ENCODE data around the gene TNF.
A peak's percentile ranks its signal among the peaks of the same experiment; 100 is the strongest.

The TNF gene

DNA sequence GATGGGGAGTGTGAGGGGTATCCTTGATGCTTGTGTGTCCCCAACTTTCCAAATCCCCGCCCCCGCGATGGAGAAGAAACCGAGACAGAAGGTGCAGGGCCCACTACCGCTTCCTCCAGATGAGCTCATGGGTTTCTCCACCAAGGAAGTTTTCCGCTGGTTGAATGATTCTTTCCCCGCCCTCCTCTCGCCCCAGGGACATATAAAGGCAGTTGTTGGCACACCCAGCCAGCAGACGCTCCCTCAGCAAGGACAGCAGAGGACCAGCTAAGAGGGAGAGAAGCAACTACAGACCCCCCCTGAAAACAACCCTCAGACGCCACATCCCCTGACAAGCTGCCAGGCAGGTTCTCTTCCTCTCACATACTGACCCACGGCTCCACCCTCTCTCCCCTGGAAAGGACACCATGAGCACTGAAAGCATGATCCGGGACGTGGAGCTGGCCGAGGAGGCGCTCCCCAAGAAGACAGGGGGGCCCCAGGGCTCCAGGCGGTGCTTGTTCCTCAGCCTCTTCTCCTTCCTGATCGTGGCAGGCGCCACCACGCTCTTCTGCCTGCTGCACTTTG lies at the start of gene TNF:
TNF (plus strand) TSS at position 231 of the 567 bp plus-strand sequence; CDS start at position 408, 177 bp downstream.
- peak; percentile 66 to 90 (median 77) for DNase-seq (ENCODE audit: low read depth in 4 of 4, low spot score in 1 of 4)

DNA sequence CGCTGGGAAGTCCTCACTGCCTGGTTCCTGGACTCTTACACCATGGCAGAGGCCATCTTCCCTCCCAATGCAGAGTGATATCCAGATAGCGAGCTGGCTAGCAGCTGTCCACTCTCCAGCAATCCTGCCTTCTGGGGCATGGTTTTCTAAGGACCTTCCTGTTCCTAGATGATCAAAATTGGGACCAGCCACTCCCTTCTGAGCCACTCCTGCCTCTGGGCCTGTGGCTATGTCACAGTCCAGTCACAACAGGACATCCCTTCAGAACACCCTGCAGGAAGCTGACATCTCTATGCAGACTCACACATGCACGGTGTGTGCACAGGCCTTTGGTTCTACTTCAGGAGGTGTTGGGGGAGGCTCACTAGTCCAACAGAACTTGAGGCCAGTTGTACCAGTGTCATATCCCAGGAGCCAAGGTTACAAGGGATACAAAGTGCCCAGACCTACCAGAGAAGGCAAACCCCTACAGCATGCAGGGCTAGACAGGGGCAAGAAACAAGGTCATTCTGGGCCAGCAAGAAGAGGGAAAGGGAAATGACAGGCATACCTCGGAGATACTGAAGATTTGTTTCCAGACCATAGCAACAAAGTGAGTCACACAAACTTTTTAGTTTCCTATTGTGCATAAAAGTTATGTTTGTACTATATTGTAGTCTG lies 49.3 kb upstream of the TNF start:
- DNase-seq (ENCODE audit: low read depth in 4 of 4, low spot score in 1 of 4), result no peak

DNA sequence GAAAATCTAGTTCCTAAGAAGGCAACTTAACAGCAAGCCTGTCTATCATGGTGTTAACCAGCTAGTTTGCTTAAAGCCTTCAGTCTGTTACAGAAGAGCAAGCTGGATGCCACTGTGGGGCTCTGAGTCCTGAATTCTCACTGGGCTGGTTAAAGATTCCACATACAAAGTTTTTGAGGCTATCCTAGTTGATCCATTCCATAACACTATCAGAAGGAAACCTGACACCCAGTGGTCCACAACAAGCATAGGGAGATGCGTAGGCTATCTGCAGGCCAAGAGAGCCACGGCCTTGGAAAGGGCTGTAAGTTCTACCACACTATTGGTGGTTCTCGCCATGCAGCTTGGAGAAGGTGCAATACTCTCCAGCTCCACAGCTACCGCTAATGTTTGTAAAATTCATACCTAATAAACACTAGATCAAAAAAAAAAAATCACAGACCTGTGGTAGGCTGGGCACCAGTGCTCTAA lies 47.0 kb upstream of the TNF start:
- no peak for DNase-seq (ENCODE audit: low read depth in 4 of 4, low spot score in 1 of 4)

- no peak for DNase-seq (ENCODE audit: low read depth in 4 of 4, low spot score in 1 of 4)
Measured at GRCh38 chr6:31528821-31529328, 46.5 kb upstream of the TNF start, which contains the start of gene MCCD1. MCCD1 (plus strand) TSS chr6:31528962; CDS start chr6:31529015, 53 bp downstream.

DNA sequence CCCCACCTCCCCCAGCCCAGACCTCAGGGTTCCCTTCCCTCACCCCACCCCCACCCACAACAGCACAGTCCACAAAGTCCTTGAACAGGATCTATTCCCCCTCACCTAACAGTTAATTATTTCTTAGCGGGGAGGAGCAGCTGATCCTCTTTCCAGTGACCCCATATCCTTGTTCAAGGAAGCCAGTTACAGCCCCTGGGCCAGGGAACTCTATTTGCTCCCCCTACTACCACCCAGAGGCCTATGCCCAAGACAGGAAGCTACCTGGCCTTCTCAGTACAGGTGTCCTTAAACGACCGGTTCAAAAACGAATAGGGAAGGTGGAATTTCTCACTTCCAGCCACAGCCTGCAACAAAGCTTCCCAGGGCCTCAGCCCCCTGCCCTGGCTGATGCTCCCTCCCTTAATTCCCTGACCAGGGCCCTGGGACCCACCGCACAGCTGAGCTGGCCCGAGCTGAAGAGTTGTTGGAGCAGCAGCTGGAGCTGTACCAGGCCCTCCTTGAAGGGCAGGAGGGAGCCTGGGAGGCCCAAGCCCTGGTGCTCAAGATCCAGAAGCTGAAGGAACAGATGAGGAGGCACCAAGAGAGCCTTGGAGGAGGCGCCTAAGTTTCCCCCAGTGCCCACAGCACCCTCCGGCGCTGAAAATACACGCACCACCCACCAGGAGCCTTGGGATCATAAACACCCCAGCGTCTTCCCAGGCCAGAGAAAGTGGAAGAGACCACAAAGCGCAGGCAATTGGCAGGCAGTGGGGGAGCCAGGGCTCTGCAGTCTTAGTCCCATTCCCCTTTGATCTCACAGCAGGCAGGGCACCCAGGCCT lies 45.8 kb upstream of the TNF start:
- DNase-seq (ENCODE audit: low read depth in 4 of 4, low spot score in 1 of 4), result no peak

GRCh38 chr6:31530659-31531058 lies 44.7 kb upstream of the TNF start:
- DNase-seq (ENCODE audit: low read depth in 4 of 4, low spot score in 1 of 4), result no peak

- DNase-seq (ENCODE audit: low read depth in 4 of 4, low spot score in 1 of 4), result no peak
Measured at GRCh38 chr6:31531162-31531561, 44.2 kb upstream of the TNF start.

DNA sequence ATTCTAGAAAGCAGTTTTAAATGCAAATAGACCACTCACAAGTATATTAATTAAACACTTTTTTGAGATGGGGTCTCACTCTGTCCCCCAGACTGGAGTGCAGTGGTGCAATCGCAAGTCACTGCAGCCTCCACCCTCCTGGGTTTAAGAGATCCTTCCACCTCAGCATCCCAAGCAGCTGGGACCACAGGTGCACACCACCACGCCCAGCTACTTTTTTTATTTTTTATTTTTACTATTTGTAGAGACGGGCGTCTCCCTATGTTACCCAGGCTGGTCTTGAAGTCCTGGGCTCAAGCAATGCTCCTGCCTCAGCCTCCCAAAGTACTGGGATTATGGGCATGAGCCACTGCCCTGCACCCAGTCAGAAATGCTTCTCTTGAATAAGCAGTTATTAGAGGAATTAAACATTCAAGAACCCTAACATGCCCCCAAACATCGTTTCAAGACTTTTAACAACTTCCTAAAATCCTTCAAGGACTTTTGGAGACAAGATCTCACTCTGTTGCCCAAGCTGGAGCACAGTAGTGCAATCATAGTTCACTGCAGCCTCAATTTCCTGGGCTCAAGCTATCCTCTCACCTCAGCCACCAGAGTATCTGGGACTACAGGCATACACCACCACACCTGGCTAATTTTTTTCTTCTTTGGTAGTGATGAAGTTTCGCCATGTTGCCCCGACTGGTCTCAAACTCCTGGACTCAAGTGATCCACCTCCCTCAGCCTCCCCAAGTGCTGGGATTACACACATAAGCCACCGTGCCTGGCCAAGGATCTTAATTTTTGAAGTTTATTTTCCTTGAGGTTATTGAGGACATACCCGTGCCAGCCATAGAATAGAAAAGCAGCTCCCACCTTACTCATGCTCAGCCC lies 43.4 kb upstream of the TNF start:
- no peak for DNase-seq (ENCODE audit: low read depth in 4 of 4, low spot score in 1 of 4)

- DNase-seq (ENCODE audit: low read depth in 4 of 4, low spot score in 1 of 4), result no peak
Measured at GRCh38 chr6:31532644-31533454, 42.5 kb upstream of the TNF start.

- DNase-seq (ENCODE audit: low read depth in 4 of 4, low spot score in 1 of 4), result no peak
Measured at GRCh38 chr6:31533455-31533841, 41.9 kb upstream of the TNF start.

DNA sequence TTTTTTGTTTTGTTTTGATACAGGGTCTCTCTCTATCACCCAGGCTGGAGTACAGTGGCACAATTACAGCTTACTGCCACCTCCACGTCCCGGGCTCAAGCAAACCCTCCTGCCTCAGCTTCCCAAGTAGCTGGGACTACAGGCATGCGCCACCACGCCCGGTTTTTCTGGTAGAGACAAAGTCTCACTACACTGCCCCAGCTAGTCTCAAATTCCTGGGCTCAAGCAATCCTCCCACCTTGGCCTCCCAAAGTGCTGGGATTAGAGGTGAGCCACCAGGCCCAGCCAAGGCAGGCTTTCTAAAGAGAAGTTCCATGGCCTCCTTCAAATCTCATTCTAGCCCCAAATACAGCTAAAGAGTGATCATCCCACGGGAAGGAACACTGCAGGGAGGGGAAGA lies 41.4 kb upstream of the TNF start:
- no peak for DNase-seq (ENCODE audit: low read depth in 4 of 4, low spot score in 1 of 4)

GRCh38 chr6:31534521-31535040 lies 40.8 kb upstream of the TNF start:
- no peak for DNase-seq (ENCODE audit: low read depth in 4 of 4, low spot score in 1 of 4)

DNA sequence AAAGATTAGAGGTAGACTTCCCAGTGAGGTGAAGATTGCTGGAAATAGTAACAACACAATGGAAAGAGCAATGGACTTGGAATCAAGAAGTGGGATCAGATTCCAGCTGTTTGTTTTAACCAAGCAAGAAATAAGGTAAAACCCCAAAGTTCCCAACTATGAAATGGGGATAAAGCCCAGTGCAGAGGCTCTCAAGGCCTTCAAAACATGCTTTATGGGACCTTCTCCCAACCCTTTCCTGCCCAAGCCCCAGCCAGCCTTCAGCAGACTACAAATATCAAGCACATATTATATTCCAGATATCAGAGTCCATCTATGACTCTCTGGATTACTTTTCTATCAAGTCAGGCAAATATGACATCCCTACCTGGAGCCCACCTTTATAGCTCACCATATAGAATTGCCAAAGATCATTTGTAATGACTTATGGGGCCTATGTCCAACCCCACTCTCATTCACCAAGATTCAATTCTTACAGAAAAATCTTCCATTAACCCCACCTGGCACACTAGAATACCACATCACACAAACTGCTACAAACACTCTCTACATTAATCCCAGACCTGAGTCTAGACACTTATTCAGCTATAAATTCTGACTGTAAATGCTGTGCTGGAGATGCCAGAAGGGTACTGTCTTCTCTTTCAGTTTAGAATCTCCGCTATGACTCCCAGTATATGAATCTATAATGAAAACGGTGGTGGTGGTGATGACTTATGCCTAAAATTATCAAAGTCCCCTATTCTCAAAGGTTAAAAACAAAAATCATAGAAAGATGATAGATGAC lies 39.6 kb upstream of the TNF start:
- DNase-seq (ENCODE audit: low read depth in 4 of 4, low spot score in 1 of 4), result no peak

DNA sequence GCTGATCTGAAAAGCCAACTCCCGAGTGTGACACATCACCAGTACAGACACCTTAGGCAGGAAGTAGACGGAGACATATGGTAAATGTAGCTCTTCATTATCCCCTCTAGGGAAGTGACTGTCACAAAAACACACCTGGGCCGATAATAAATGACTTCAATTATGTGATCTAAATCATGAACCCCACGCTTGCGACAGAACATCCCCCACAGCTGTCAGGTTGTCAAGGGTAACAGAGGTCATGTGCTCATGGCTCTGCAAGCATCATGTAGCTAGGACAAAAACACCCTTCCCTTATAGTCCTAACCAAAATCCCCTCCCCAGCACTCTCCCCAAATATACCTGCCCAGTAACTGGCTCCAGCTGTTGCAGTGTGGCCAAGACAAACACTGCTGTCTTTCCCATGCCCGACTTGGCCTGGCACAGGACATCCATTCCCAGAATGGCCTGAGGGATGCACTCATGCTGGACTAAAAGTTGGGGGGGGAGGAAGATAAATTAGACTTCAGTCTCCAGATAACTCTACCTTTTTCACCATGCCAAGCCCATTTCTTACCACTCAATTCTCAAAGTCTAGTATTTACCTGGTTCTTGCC lies 36.5 kb upstream of the TNF start:
- DNase-seq (ENCODE audit: low read depth in 4 of 4, low spot score in 1 of 4), result no peak

GRCh38 chr6:31540640-31541039 lies 34.7 kb upstream of the TNF start:
- DNase-seq (ENCODE audit: low read depth in 4 of 4, low spot score in 1 of 4), result no peak

- peak in 1 of 4 experiments; percentile 65 for DNase-seq (ENCODE audit: low read depth in 4 of 4, low spot score in 1 of 4)
Measured at GRCh38 chr6:31541059-31541657, 34.2 kb upstream of the TNF start.

GRCh38 chr6:31541658-31542521 lies 33.5 kb upstream of the TNF start, which contains the start of gene DDX39B:
DDX39B (minus strand) TSS chr6:31542003; CDS start chr6:31540532, 1,471 bp downstream.
- DNase-seq (ENCODE audit: low read depth in 4 of 4, low spot score in 1 of 4), result peak; percentile 80 to 87 (median 83)

All from stimulated activated CD4-positive, alpha-beta T cell treated with anti-CD3 and anti-CD28 coated beads, Interleukin-1b, Interleukin-23, amount 100 ng/mL, for 24 hours (primary cell).